NCI-H2029 (cell line): ENCODE results near the gene PTGES3.
A peak's percentile ranks its signal among the peaks of the same experiment; 100 is the strongest.

ENCODE experiments used
- DNase-seq: peaks from one replicate; lab custom pipeline; 2025; lab: John Stamatoyannopoulos, UW

The PTGES3 gene

GRCh38 chr12:56629459-56630179 lies 58.5 kb downstream of the PTGES3 start:
- DNase-seq: no peak

- DNase-seq: peak; percentile 34
Measured at GRCh38 chr12:56628671-56629458, 59.2 kb downstream of the PTGES3 start.

- DNase-seq: no peak
Measured at GRCh38 chr12:56626701-56627100, 61.4 kb downstream of the PTGES3 start.

GRCh38 chr12:56622535-56622934 lies 65.5 kb downstream of the PTGES3 start:
- no peak for DNase-seq

- DNase-seq: no peak
Measured at GRCh38 chr12:56616925-56617324, 71.2 kb downstream of the PTGES3 start.

- DNase-seq: no peak
Measured at GRCh38 chr12:56616244-56616643, 71.8 kb downstream of the PTGES3 start.

GRCh38 chr12:56614627-56615026 lies 73.5 kb downstream of the PTGES3 start:
- DNase-seq: no peak
